Upper lobe of right lung (tissue), 1 donor: ENCODE results near the gene PIP5KL1. TPM values are rescaled to one million over a fixed set of nuclear protein-coding genes. Genes with fewer than 3 reads are reported as not detected.
"Not testable (repeated sequence)": the region's sequence is repeated elsewhere in the genome, so short reads cannot be mapped to it uniquely, and the experiment has no call there.

ENCODE experiments used
- ATAC-seq: fragments of 200-7000 bp; cut with Tn5 transposase; one replicate; pipeline ENCODE4 v1.9.1; 2020; ENCODE audit warnings: mild to moderate bottlenecking, moderate library complexity
- DNase-seq: peaks from one replicate; pipeline ENCODE4 v3.0.0-alpha.2; 2020
- H3K27ac ChIP-seq: fragments of 200-600 bp; one replicate; pipeline ENCODE4 v1.8.0; 2022
- H3K27me3 ChIP-seq: fragments of 200-600 bp; one replicate; pipeline ENCODE4 v1.8.0; 2022; ENCODE audit warnings: mild to moderate bottlenecking
- H3K36me3 ChIP-seq: fragments of 200-600 bp; one replicate; pipeline ENCODE4 v1.8.0; 2022
- H3K4me1 ChIP-seq: fragments of 200-600 bp; one replicate; pipeline ENCODE4 v1.8.0; 2022
- H3K4me3 ChIP-seq: fragments of 200-600 bp; one replicate; pipeline ENCODE4 v1.8.0; 2022; ENCODE audit warnings: mild to moderate bottlenecking
- H3K9me3 ChIP-seq: fragments of 200-600 bp; one replicate; pipeline ENCODE4 v1.8.0; 2022
- CTCF ChIP-seq: fragments of 200-600 bp; IDR thresholded peaks from one replicate; pipeline ENCODE4 v1.8.0; 2022; ENCODE audit warnings: antibody characterized with exemption
- intact Hi-C: fragments of 100-400 bp; cut with DNase I; formaldehyde crosslinking; loops from one replicate; pipeline ENCODE4 v1.11.0; 2022
- total RNA-seq: library from RNA; stranded (reverse); fragmentation: NEBNext Ultra II Directional; extraction: Animal tissue kit (Norgen Biotek cat#: 25700); gene quantifications from one replicate; pipeline ENCODE4 v1.2.1, GENCODE V29; 2021
- donor health status: DM: no; HTN: yes; CAD: no; lungs with severe emphysema.

PIP5KL1 gene
- total RNA-seq, 1 donor from 2014 or later: 3.5 TPM

- DNase-seq (peak; percentile 48), ATAC-seq (no peak)
- no peak for TF ChIP-seq CTCF
- Histone ChIP-seq H3K4me3 (no peak overlapping the region), H3K9me3 (no peaks in the 10 kb centered on the region), H3K36me3 (peaks cover 54% of the 10 kb centered on the region), H3K4me1 (no peaks in the 10 kb centered on the region), H3K27me3 (no peaks in the 10 kb centered on the region), H3K27ac (no peak overlapping the region)
- intact Hi-C loops: no loop called here
These were observed 45.5 kb downstream of the PIP5KL1 start for GRCh38 chr9:127884976-127885490.

GRCh38 chr9:127884427-127884911 is 46.1 kb downstream of the PIP5KL1 start:
- peak; percentile 29 for ATAC-seq
- Histone ChIP-seq H3K36me3 (peaks cover 49% of the 10 kb centered on the region), H3K27me3 (no peaks in the 10 kb centered on the region), H3K4me3 (no peak overlapping the region), H3K27ac (no peak overlapping the region), H3K9me3 (no peaks in the 10 kb centered on the region), H3K4me1 (no peaks in the 10 kb centered on the region)
- peak; percentile 69 for DNase-seq
- no peak for TF ChIP-seq CTCF
- intact Hi-C loops: no loop called here

GRCh38 chr9:127883959-127884358 is 46.6 kb downstream of the PIP5KL1 start:
- Histone ChIP-seq H3K4me1 (no peaks in the 10 kb centered on the region), H3K27ac (no peak overlapping the region), H3K27me3 (no peaks in the 10 kb centered on the region), H3K4me3 (no peak overlapping the region), H3K36me3 (peaks cover 44% of the 10 kb centered on the region), H3K9me3 (no peaks in the 10 kb centered on the region)
- no peak for ATAC-seq
- no peak for TF ChIP-seq CTCF
- DNase-seq: peak; percentile 56
- intact Hi-C loops: no loop called here

GRCh38 chr9:127881715-127882114 is 48.9 kb downstream of the PIP5KL1 start:
- H3K36me3 ChIP-seq: peaks cover 22% of the 10 kb centered on the region
- DNase-seq, ATAC-seq, H3K27me3 ChIP-seq, H3K9me3 ChIP-seq, H3K27ac ChIP-seq, H3K4me1 ChIP-seq, H3K4me3 ChIP-seq, intact Hi-C loops: not testable (repeated sequence)

GRCh38 chr9:127880143-127880542 is 50.4 kb downstream of the PIP5KL1 start:
- ATAC-seq (no peak), DNase-seq (no peak)
- no peak overlapping the region for H3K4me3 ChIP-seq
- no peak overlapping the region for H3K27ac ChIP-seq
- TF ChIP-seq CTCF: no peak
- no peaks in the 10 kb centered on the region for H3K27me3 ChIP-seq
- H3K4me1 ChIP-seq: peaks cover 23% of the 10 kb centered on the region
- intact Hi-C loops: no loop called here
- H3K36me3 ChIP-seq: peaks cover 6% of the 10 kb centered on the region
- no peaks in the 10 kb centered on the region for H3K9me3 ChIP-seq

- H3K27me3 ChIP-seq: no peaks in the 10 kb centered on the region
- intact Hi-C loops: no loop called here
- no peaks in the 10 kb centered on the region for H3K36me3 ChIP-seq
- ATAC-seq (no peak), DNase-seq (no peak)
- no peaks in the 10 kb centered on the region for H3K9me3 ChIP-seq
- TF ChIP-seq CTCF: no peak
- peaks cover 33% of the 10 kb centered on the region for H3K4me1 ChIP-seq
- no peak overlapping the region for H3K4me3 ChIP-seq
- H3K27ac ChIP-seq: no peak overlapping the region
These were observed 51.8 kb downstream of the PIP5KL1 start for GRCh38 chr9:127878652-127879390.
